Occipital lobe (tissue), 2 donors: ENCODE data around the gene FGGY. TPM values are rescaled to one million over a fixed set of nuclear protein-coding genes. Genes with fewer than 3 reads are reported as not detected.
"Not testable (repeated sequence)": the region's sequence is repeated elsewhere in the genome, so short reads cannot be mapped to it uniquely, and the experiment has no call there.

ENCODE experiments used
- DNase-seq: peaks from one replicate; lab custom pipeline; 2025; lab: John Stamatoyannopoulos, UW
- total RNA-seq: library from RNA; depleted of rRNA; stranded (reverse); fragments of >200 nt; gene quantifications from one replicate; pipeline ENCODE4 v1.2.3, GENCODE V29; 2014

FGGY gene
- total RNA-seq, 1 donor from 2014 or later, result 24.2 TPM

GRCh38 chr1:59544615-59545293 lies 247.9 kb downstream of the FGGY start:
- DNase-seq, result no peak

GRCh38 chr1:59545830-59546229 lies 248.9 kb downstream of the FGGY start:
- DNase-seq, result no peak

GRCh38 chr1:59549066-59549837 lies 252.4 kb downstream of the FGGY start:
- no peak for DNase-seq

GRCh38 chr1:59549903-59550302 lies 253.0 kb downstream of the FGGY start:
- no peak for DNase-seq

DNA sequence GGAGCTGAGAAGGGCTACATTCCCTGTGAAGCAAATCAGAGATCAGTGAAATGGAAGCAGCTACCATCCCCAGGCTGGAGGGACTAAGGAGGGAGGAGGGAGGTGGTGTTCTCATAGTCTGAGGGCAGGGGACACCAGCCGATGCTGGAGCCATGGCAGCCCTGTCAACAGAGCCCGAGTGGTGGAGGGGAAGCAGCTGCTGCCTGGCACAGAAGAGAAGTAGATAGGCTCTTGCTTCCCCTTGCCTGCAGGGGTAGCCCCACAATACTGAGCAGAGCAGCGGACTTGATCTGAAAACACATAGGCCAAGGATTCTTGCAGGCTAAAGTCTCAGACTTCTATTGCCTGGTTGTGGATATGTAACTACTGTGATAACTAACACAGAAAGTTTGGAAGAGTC lies 255.1 kb downstream of the FGGY start:
- DNase-seq, result no peak

- DNase-seq, result no peak
These were observed 256.5 kb downstream of the FGGY start for GRCh38 chr1:59553371-59553770.

- no peak for DNase-seq
These were observed 257.2 kb downstream of the FGGY start for GRCh38 chr1:59554011-59554663.

- no peak for DNase-seq
These were observed 257.9 kb downstream of the FGGY start for GRCh38 chr1:59554752-59555151.

GRCh38 chr1:59556398-59556797 lies 259.5 kb downstream of the FGGY start:
- DNase-seq, result no peak

- DNase-seq, result no peak
These were observed 260.1 kb downstream of the FGGY start for GRCh38 chr1:59556802-59557548.

DNA sequence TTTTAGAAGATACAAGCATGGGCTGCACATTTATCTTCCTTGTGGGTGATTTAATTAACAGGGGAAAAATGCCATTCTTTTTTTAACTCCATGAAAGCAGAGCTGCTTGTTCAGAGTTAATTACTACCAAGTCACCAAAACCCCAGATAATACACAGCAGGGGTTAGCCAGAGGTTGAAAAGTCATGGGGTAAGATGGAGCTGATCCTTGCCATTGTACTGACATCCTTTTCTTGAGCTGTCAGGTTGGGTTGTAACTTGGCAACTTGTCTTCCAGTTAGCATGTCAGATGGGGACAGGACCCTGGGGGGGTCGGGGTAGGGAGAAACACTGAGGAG lies 260.6 kb downstream of the FGGY start:
- DNase-seq, result no peak

DNA sequence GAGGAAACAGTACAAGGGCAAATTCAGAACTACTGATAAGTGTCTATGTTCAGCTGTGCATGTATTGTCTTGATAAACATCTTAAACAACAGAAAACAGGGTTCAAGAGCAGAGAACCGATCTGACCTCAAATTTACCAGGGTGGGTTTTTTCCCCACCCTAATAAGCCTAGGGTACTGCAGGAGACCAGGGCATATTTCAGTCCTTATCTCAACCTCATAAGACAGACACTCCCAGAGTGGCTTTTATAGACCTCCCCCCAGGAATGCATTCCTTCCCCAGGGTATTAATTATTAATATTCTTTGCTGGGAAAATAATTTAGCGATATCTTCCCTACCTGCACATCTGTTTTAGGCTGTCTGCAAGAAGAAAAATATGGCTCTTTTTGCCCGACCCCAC lies 261.7 kb downstream of the FGGY start:
- not testable (repeated sequence) for DNase-seq

DNA sequence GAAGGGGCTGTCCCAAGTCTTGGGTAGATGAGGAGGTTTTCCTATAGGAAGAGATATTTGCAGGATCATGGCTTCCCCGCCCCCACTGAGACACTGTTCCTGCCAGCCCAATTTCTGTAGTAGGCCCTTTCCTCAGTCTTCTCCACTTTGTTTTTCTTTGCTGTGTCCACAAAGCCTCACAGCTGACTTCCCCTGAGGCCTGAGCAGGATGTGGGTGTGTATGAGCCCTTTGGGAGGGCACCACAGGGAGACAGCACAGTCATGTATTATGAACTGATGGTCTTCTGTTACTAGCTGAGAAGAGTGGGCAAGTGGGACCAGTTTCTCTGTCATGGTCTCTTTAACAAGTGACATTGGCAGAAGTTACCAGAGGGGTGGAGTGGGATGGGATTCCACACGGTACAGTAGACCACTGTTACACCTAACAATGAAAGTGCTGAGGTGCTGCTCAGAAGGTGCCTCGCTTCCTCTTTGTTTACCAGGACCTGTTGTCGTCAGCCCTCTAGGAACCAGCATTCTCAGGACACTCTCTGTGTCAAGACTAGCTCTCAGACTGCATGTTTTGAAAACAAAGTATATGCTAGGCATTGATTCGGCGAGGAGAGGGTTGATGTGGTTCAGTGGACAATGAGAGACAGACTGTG lies 264.0 kb downstream of the FGGY start:
- DNase-seq, result no peak

- no peak for DNase-seq
These were observed 264.9 kb downstream of the FGGY start for GRCh38 chr1:59561796-59562195.

GRCh38 chr1:59564192-59564891 lies 267.4 kb downstream of the FGGY start:
- no peak for DNase-seq

- no peak for DNase-seq
These were observed 268.9 kb downstream of the FGGY start for GRCh38 chr1:59565611-59566410.

GRCh38 chr1:59568158-59568935 lies 271.5 kb downstream of the FGGY start:
- DNase-seq, result no peak

DNA sequence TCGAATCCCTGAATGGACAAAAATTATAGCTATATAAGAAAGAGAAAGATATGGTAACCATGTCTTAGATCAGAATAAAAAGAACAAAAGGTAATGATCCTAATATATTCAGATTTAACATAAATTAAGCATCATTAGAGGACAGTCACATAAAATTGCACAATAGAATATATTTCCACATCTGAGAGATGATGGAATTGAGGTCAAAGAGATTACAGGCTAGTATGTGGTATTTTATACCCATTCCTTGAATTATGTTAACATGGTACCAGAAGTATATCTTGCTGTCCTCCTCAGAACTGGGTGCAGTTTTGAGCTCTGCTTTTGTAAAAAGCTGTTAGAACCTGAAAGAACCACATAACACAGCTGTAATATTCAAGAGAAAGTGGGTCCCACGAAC lies 272.3 kb downstream of the FGGY start:
- DNase-seq, result no peak

DNA sequence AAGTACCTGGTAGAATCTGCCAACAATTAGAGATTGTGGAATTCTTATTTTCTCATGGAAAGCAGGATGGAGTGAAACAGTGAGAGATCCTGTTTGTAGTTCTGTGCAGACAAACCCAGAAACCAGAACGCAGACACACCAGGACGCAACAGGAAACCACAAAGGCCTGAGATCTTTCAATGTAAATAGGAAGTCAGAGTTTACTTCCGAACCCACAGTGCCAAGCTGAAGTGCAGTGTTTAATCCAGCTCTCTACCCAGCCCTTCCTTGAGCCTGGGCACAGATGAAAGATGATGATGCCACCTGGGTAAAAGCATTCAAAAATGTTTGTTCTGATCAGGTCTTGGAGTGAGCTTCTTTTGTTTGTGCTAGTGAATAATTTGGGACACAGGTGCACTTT lies 273.6 kb downstream of the FGGY start:
- no peak for DNase-seq
